Astrocyte of the cerebellum (primary cell): Measurements from ENCODE around the gene FBXO24.

Source experiments
- DNase-seq: peaks from one replicate; pipeline ENCODE4 v3.0.0-alpha.2; 2011; ENCODE audit warnings: low read depth
- H3K4me3 ChIP-seq: 2 replicates; pipeline ENCODE4 v1.5.1; 2011; ENCODE audit warnings: mild to moderate bottlenecking, low read depth, low read length, moderate library complexity
- CTCF ChIP-seq: IDR thresholded peaks from 2 replicates; pipeline ENCODE4 v1.5.1; 2012; ENCODE audit warnings: low read length, low read depth, moderate library complexity, mild to moderate bottlenecking; ENCODE audit errors: missing control alignments
- in situ Hi-C: cut with HindIII; loops from 2 replicates; pipeline ENCODE4 v1.10.0; 2017; ENCODE audit warnings: low sequenced_read_pairs

The FBXO24 gene

GRCh38 chr7:100590077-100590737 is 4.1 kb downstream of the FBXO24 start:
- no peak for DNase-seq
- no peak overlapping the region for H3K4me3 ChIP-seq
- in situ Hi-C loops, result no loop called here
- no peak for TF ChIP-seq CTCF

GRCh38 chr7:100591596-100591995 is 5.5 kb downstream of the FBXO24 start:
- no peak for TF ChIP-seq CTCF
- H3K4me3 ChIP-seq, result no peak overlapping the region
- no peak for DNase-seq
- in situ Hi-C loops, result no loop called here

GRCh38 chr7:100595188-100595587 is 9.1 kb downstream of the FBXO24 start:
- DNase-seq, result no peak
- TF ChIP-seq CTCF, result no peak
- in situ Hi-C loops, result no loop called here
- no peak overlapping the region for H3K4me3 ChIP-seq

GRCh38 chr7:100598425-100598824 is 12.3 kb downstream of the FBXO24 start:
- in situ Hi-C loops, result no loop called here
- TF ChIP-seq CTCF, result no peak
- no peak for DNase-seq
- no peak overlapping the region for H3K4me3 ChIP-seq

GRCh38 chr7:100599911-100600729 is 14.0 kb downstream of the FBXO24 start:
- TF ChIP-seq CTCF, result no peak
- no peak overlapping the region for H3K4me3 ChIP-seq
- DNase-seq, result no peak
- in situ Hi-C loops, result no loop called here

GRCh38 chr7:100600730-100601038 is 14.6 kb downstream of the FBXO24 start:
- no peak for TF ChIP-seq CTCF
- no peak for DNase-seq
- in situ Hi-C loops, result no loop called here
- no peak overlapping the region for H3K4me3 ChIP-seq
